Activated CD8-positive, alpha-beta memory T cell treated with anti-CD3 and anti-CD28 coated beads, Interleukin-2, amount 50 U/mL, for 48 hours (primary cell): ENCODE data around the gene CDK17.
"Not testable (repeated sequence)": the region's sequence is repeated elsewhere in the genome, so short reads cannot be mapped to it uniquely, and the experiment has no call there.

Experiments used
- DNase-seq: peaks from one replicate; pipeline ENCODE4 v3.0.0-alpha.2; 2020

CDK17 gene

GRCh38 chr12:96350982-96351381 is 49.3 kb downstream of the CDK17 start:
- no peak for DNase-seq

- no peak for DNase-seq
Measured at GRCh38 chr12:96347130-96347699, 53.0 kb downstream of the CDK17 start.

GRCh38 chr12:96346716-96347115 is 53.5 kb downstream of the CDK17 start:
- DNase-seq, result not testable (repeated sequence)

GRCh38 chr12:96344124-96344695 is 56.0 kb downstream of the CDK17 start:
- DNase-seq, result no peak

- DNase-seq, result no peak
Measured at GRCh38 chr12:96343347-96343954, 56.8 kb downstream of the CDK17 start.

GRCh38 chr12:96339666-96340065 is 60.6 kb downstream of the CDK17 start:
- not testable (repeated sequence) for DNase-seq

GRCh38 chr12:96338852-96339471 is 61.3 kb downstream of the CDK17 start:
- no peak for DNase-seq

GRCh38 chr12:96337953-96338352 is 62.3 kb downstream of the CDK17 start:
- no peak for DNase-seq

GRCh38 chr12:96336489-96336888 is 63.8 kb downstream of the CDK17 start:
- DNase-seq, result no peak

GRCh38 chr12:96335270-96335669 is 65.0 kb downstream of the CDK17 start:
- DNase-seq, result no peak

- no peak for DNase-seq
Measured at GRCh38 chr12:96334502-96334901, 65.7 kb downstream of the CDK17 start.

GRCh38 chr12:96329545-96329944 is 70.7 kb downstream of the CDK17 start:
- no peak for DNase-seq

GRCh38 chr12:96329018-96329417 is 71.2 kb downstream of the CDK17 start:
- no peak for DNase-seq

GRCh38 chr12:96327889-96328288 is 72.3 kb downstream of the CDK17 start:
- DNase-seq, result no peak

GRCh38 chr12:96327346-96327745 is 72.9 kb downstream of the CDK17 start:
- DNase-seq, result no peak

- no peak for DNase-seq
Measured at GRCh38 chr12:96326628-96327227, 73.5 kb downstream of the CDK17 start.

GRCh38 chr12:96323906-96324305 is 76.3 kb downstream of the CDK17 start:
- no peak for DNase-seq

- DNase-seq, result no peak
Measured at GRCh38 chr12:96322720-96323119, 77.5 kb downstream of the CDK17 start.

- no peak for DNase-seq
Measured at GRCh38 chr12:96321941-96322340, 78.3 kb downstream of the CDK17 start.

- not testable (repeated sequence) for DNase-seq
Measured at GRCh38 chr12:96317801-96318200, 82.4 kb downstream of the CDK17 start.

GRCh38 chr12:96315741-96316481 is 84.3 kb downstream of the CDK17 start:
- not testable (repeated sequence) for DNase-seq

GRCh38 chr12:96314723-96315122 is 85.5 kb downstream of the CDK17 start:
- no peak for DNase-seq

GRCh38 chr12:96313606-96314005 is 86.6 kb downstream of the CDK17 start:
- no peak for DNase-seq
